ENCODE measurements around the gene ASB13.

ASB13 gene

DNA sequence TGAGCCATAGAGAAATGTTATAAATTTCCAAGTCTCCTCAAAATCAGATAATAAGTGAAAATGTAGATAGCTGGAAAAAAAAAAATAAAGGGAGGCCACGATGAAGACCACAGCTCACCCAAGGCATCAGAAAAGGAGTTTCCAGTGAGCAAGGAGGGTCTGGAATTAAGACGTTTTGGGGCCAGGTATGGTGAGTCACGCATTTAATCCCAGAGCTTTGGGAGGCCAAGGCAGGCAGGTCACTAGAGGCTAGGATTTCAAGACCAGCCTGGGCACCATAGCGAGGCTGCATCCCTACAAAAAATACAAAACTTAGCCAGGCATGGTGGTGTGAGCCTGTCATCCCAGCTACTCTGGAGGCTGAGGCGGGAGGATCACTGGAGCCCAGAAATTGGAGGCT lies 65.5 kb downstream of the ASB13 start:
- Histone ChIP-seq H3K27me3 (replicated peaks) (no peaks in the 10 kb centered on the region), H3K4me3 (ENCODE audit: low read depth, low read length) (no peak overlapping the region), H3K27ac (no peak overlapping the region), H3K36me3 (replicated peaks) (no peaks in the 10 kb centered on the region)
- TF ChIP-seq, protein P1, sequence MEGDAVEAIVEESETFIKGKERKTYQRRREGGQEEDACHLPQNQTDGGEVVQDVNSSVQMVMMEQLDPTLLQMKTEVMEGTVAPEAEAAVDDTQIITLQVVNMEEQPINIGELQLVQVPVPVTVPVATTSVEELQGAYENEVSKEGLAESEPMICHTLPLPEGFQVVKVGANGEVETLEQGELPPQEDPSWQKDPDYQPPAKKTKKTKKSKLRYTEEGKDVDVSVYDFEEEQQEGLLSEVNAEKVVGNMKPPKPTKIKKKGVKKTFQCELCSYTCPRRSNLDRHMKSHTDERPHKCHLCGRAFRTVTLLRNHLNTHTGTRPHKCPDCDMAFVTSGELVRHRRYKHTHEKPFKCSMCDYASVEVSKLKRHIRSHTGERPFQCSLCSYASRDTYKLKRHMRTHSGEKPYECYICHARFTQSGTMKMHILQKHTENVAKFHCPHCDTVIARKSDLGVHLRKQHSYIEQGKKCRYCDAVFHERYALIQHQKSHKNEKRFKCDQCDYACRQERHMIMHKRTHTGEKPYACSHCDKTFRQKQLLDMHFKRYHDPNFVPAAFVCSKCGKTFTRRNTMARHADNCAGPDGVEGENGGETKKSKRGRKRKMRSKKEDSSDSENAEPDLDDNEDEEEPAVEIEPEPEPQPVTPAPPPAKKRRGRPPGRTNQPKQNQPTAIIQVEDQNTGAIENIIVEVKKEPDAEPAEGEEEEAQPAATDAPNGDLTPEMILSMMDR (IDR thresholded peaks at IDR 0.05; ENCODE audit: low read depth, low read length, missing control alignments) = no peak
- DNase-seq = no peak
- in situ Hi-C loops (cut with HindIII; ENCODE audit: low pct_ligation_motif_present, low sequenced_read_pairs) = loop anchor here (25.0 kb wide), 1 partner anchor 164 kb away; no protein-coding TSS in a partner anchor

DNA sequence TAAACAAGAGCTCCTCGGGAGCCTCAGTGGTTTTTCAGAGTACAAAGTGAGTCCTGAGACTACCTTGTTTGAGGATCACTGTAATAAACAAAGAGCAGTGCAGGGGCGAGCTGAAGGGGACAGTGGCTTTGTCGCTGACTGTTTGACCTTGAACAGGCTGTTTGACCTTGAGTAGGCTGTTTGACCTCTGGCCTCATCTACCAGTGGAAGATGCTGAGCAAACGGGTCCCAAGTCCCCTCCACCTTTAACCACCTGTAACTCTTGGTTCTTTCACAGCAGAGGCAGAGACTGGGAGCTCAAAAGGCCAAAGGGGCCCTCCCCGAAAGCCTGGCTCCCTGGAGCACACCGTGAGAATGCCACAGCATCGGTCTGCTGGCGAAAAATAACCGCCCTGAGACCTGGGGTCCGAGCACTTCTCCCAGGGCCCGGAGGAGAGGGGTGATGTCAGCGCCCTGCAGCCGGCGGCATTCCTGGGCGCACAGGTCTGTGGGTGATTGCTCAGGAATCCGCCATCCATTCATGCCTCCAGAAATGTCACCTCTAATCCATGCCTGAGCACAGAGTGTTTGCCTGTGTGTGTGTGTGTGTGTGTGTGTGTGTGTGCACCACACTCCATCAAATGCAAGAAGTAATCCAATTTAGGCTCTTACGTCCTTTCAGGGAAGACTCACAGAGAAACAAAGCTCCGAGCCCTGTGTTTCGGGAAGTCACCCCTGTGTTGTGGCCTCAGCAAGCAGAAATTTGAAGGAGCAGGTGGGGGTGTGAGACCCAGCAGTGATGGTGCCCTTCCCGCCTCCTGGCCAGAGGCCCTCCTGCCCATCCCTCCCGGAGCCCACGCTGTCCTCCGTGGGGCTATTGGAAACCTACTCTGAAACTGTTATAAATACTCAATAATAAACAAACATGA lies 66.5 kb downstream of the ASB13 start:
- no peak for DNase-seq
- Histone ChIP-seq H3K27ac (no peak overlapping the region), H3K27me3 (replicated peaks) (no peaks in the 10 kb centered on the region), H3K4me3 (ENCODE audit: low read depth, low read length) (no peak overlapping the region), H3K36me3 (replicated peaks) (no peaks in the 10 kb centered on the region)
- TF ChIP-seq, protein P1 (IDR thresholded peaks at IDR 0.05; ENCODE audit: low read depth, low read length, missing control alignments) = no peak
- in situ Hi-C loops (cut with HindIII; ENCODE audit: low pct_ligation_motif_present, low sequenced_read_pairs) = loop anchor here (25.0 kb wide), 1 partner anchor 163 kb away; no protein-coding TSS in a partner anchor

DNA sequence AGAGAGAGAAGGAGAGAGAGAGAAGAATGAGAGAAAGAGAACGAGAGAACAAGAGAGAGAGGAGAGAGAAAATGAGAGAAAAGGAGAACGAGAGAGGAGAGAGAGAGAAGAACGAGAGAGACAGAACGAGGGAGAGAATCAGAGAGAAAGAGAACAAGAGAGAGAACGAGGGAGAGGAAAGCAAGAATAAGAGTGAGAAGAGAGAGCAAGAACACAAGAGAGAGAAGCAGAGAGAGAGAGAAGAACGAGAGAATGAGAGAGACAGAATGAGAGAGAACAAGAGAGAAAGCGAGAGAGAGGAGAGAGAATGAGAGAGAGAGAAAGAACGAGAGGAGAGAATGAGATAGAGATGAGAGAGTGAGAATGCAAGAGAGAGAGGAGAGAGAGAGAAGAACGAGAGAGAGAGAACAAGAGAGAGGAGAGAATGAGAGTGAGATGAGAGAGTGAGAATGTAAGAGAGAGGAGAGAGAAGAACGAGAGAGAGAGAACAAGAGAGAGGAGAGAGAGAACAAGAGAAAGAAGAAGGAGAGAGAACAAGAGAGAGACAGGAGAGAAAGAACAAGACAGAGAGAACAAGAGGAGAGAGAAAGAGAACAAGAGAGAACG lies 68.2 kb downstream of the ASB13 start:
- no peaks in the 10 kb centered on the region for H3K27me3 ChIP-seq (replicated peaks)
- TF ChIP-seq, protein P1 (IDR thresholded peaks at IDR 0.05; ENCODE audit: low read depth, low read length, missing control alignments) = no peak
- H3K4me3 ChIP-seq (ENCODE audit: low read depth, low read length) = no peak overlapping the region
- DNase-seq = no peak
- no peaks in the 10 kb centered on the region for H3K36me3 ChIP-seq (replicated peaks)
- in situ Hi-C loops (cut with HindIII; ENCODE audit: low pct_ligation_motif_present, low sequenced_read_pairs) = no loop called here
- H3K27ac ChIP-seq = no peak overlapping the region

DNA sequence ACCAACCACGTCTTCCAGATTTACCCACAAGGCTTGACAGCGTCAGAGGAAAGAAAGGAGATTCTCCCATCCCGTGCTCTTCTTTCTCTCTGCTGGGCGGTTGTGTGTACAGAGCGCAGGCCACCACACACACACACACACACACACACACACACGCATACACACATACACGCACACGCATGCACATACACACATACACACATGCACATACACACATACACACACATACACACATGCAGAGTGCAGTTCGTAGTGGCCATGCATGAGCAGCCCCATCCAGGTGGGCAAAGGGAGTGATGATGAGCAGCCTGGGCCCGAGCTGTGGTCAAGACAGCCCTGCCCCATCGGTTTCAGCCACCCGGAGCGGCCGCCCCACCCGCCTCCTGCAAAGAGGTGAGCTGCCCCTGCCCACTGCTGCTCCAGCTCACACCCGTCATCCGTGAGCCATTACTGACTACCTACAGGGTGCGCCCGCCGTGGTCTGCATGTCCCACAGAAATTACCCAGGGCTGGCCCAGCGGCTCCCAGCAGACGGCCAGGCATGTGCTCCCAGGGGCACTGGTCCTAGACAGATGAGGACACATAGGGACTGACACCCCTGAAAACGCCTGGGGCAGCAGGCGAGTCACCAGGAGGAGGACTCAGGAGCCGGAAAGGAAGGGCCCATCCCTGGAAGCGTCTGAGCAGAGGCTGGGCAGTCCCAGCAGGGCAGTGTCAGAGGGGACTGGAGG lies 69.6 kb downstream of the ASB13 start:
- peak overlapping the region; percentile 76 for H3K27ac ChIP-seq
- TF ChIP-seq, protein P1 (IDR thresholded peaks at IDR 0.05; ENCODE audit: low read depth, low read length, missing control alignments) = no peak
- in situ Hi-C loops (cut with HindIII; ENCODE audit: low pct_ligation_motif_present, low sequenced_read_pairs) = no loop called here
- DNase-seq = no peak
- H3K4me3 ChIP-seq (ENCODE audit: low read depth, low read length) = no peak overlapping the region
- H3K36me3 ChIP-seq (replicated peaks) = no peaks in the 10 kb centered on the region
- H3K27me3 ChIP-seq (replicated peaks) = no peaks in the 10 kb centered on the region

DNA sequence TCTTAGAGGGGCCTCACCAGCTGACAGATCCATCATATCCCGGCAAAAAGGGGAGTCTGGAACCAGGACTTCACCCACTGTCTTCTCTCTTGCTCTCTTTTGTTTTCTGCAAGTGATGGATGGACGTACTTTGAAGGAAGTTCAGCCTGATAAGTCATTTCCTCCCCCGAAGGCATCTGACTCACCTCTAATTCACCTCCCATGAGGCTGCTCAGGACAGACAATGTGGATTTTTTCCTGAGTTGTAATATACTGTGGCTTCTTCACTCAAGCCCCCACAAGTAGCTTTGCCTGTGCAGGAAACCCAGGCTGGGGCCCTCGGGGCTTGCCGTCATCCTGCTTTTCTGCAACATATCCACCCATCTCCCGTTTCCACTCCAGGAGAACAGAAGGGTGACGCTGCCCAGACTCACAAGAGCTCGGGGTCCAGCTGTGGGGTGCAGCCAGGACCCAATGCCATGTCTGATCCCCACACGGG lies 70.4 kb downstream of the ASB13 start:
- in situ Hi-C loops (cut with HindIII; ENCODE audit: low pct_ligation_motif_present, low sequenced_read_pairs) = no loop called here
- Histone ChIP-seq H3K27me3 (replicated peaks) (no peaks in the 10 kb centered on the region), H3K27ac (peak overlapping the region; percentile 76), H3K4me3 (ENCODE audit: low read depth, low read length) (peak overlapping the region; percentile 46), H3K36me3 (replicated peaks) (no peaks in the 10 kb centered on the region)
- DNase-seq = peak; percentile 81
- TF ChIP-seq, protein P1 (IDR thresholded peaks at IDR 0.05; ENCODE audit: low read depth, low read length, missing control alignments) = no peak
